ENCODE results near the gene DGKZ. TPM values are rescaled to one million over a fixed set of nuclear protein-coding genes. Genes with fewer than 3 reads are reported as not detected.

Gene DGKZ
- polyA plus RNA-seq, 2 of the 4 experiments (the other 2 are of a cell fraction): 12.8 to 28.4 TPM

GRCh38 chr11:46336563-46337180 is 10.6 kb upstream of the DGKZ start:
- DNase-seq (ENCODE audit: low read depth in 1 of 2, low spot score in 1 of 2) (no peak), ATAC-seq (no peak), FAIRE-seq (no peak)
- 84% methylated on average over 12 of the region's 12 CpGs for WGBS (ENCODE audit: missing lambda C conversion rate)
- no peak overlapping the region for H3K27ac ChIP-seq
- no peak for TF ChIP-seq PBX3 (IDR thresholded peaks at IDR 0.05)
- TF ChIP-seq HOXB5 (CRISPR knock-in tag; IDR thresholded peaks at IDR 0.05): no peak
- TF ChIP-seq FOXS1 (CRISPR knock-in tag; IDR thresholded peaks at IDR 0.05): no peak
- no peak for TF ChIP-seq ZFP36 (IDR thresholded peaks at IDR 0.05; ENCODE audit: borderline replicate concordance, partially characterized antibody)
- no peak for TF ChIP-seq USF2 (IDR thresholded peaks at IDR 0.05)
- no peak for TF ChIP-seq KDM5A (IDR thresholded peaks at IDR 0.05)
- no peak for TF ChIP-seq TP53 (CRISPR knock-in tag; IDR thresholded peaks at IDR 0.05)
- TF ChIP-seq EP300 (IDR thresholded peaks at IDR 0.05): no peak
- no peak for TF ChIP-seq HDAC2 (IDR thresholded peaks at IDR 0.05)
- TF ChIP-seq SMC3 (IDR thresholded peaks at IDR 0.05): no peak
- POLR2A ChIA-PET: no interaction called here
- peaks cover 14% of the 10 kb centered on the region for H3K4me1 ChIP-seq
- H3K9me3 ChIP-seq: no peaks in the 10 kb centered on the region
- CTCF ChIA-PET: interaction anchor here (1.4 to 3.9 kb wide), 2 partner anchors 10 to 28 kb away, joined by 3 to 18 read pairs; partner anchors contain the start of gene DGKZ
- no peak overlapping the region for H3K4me2 ChIP-seq
- H3K4me3 ChIP-seq: no peak overlapping the region

GRCh38 chr11:46337626-46338345 is 9.5 kb upstream of the DGKZ start:
- H3K4me2 ChIP-seq: no peak overlapping the region
- CTCF ChIA-PET: interaction anchor here (1.3 to 5.2 kb wide), 5 partner anchors 9 to 99 kb away, joined by 3 to 18 read pairs (median 10); partner anchors contain the start of gene DGKZ

More at GRCh38 chr11:46337626-46338345, 9.5 kb upstream of the DGKZ start:
- DNase-seq (ENCODE audit: low read depth in 1 of 2, low spot score in 1 of 2): no peak
- TF ChIP-seq PBX3 (IDR thresholded peaks at IDR 0.05) (no peak), ZNF302 (CRISPR knock-in tag; IDR thresholded peaks at IDR 0.05) (no peak), SMC3 (IDR thresholded peaks at IDR 0.05) (no peak), CEBPB (IDR thresholded peaks at IDR 0.05) (no peak), TP53 (CRISPR knock-in tag; IDR thresholded peaks at IDR 0.05) (no peak), RAD21 (conservative IDR thresholded peaks at IDR 0.05 in 1 of 2, IDR thresholded peaks at IDR 0.05 in 1 of 2) (no peak), POLR2A (IDR thresholded peaks at IDR 0.05; ENCODE audit: low read length) (no peak), KDM1A (IDR thresholded peaks at IDR 0.05; ENCODE audit: low read depth) (no peak), BCL3 (IDR thresholded peaks at IDR 0.05) (no peak), ZFP36 (IDR thresholded peaks at IDR 0.05; ENCODE audit: borderline replicate concordance, partially characterized antibody) (no peak), TFCP2L1 (CRISPR knock-in tag; IDR thresholded peaks at IDR 0.05) (no peak), CBX2 (IDR thresholded peaks at IDR 0.05; ENCODE audit: borderline replicate concordance, low read depth) (no peak), ESRRA (IDR thresholded peaks at IDR 0.05; ENCODE audit: borderline replicate concordance, low read length) (no peak), GATA3 (IDR thresholded peaks at IDR 0.05; ENCODE audit: borderline replicate concordance) (no peak), E2F6 (IDR thresholded peaks at IDR 0.05; ENCODE audit: borderline replicate concordance, low read depth) (no peak), REST (IDR thresholded peaks at IDR 0.05) (no peak), HMGXB4 (CRISPR knock-in tag; IDR thresholded peaks at IDR 0.05; ENCODE audit: borderline replicate concordance) (no peak), MYC (IDR thresholded peaks at IDR 0.05; ENCODE audit: borderline replicate concordance, low read length) (no peak), HOXB5 (CRISPR knock-in tag; IDR thresholded peaks at IDR 0.05) (no peak)
- WGBS (ENCODE audit: missing lambda C conversion rate): 76% methylated on average over 13 of the region's 13 CpGs
- no peaks in the 10 kb centered on the region for H3K9me3 ChIP-seq
- H3K4me3 ChIP-seq: no peak overlapping the region
- POLR2A ChIA-PET: interaction anchor here (0.7 kb wide), 1 partner anchor 94 kb away, joined by 10 read pairs; no protein-coding TSS in a partner anchor
- no peak for FAIRE-seq
- no peak for ATAC-seq
- H3K27ac ChIP-seq: no peak overlapping the region
- H3K4me1 ChIP-seq: peaks cover 14% of the 10 kb centered on the region
